ENCODE data around the gene STOM.

DNA sequence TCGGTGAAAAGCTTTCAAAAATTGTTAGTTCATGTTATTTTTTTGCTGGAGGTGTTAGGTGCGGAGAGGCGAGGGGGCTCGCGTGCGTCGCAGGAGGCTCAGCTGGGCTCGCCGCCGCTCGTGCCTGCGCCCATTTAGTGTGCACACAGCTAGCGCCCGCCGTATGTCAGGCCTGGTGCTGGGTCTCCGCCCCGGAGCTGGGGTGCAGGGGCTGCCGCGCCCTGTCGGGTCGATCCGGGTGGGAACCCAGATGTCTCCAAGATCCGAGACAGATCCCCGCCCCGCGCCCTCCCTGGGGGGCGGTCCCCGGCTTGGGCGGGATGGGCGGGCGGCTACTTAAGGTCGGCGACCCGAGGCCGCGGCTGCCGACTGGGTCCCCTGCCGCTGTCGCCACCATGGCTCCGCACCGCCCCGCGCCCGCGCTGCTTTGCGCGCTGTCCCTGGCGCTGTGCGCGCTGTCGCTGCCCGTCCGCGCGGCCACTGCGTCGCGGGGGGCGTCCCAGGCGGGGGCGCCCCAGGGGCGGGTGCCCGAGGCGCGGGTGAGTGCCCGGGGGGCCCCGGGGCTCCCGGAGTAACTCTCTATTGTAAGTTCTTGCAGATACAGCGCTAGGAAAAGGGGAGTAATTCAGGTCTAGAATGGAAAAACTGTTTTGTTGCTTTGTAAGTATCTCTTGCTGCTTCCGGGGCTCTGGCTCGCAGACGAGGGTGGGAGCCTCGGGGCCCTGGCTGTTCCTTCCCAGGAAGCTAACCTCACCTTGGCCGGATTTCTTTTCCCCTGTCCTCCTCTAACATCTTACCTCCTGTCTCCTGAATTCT lies 70.4 kb downstream of the STOM start:
- TF ChIP-seq SUZ12 (IDR thresholded peaks at IDR 0.05; ENCODE audit: extremely low read depth, insufficient read depth, insufficient read length) (no peak), YY1 (IDR thresholded peaks at IDR 0.05; ENCODE audit: insufficient read depth, insufficient read length) (no peak), ZNF274 (IDR thresholded peaks at IDR 0.05; ENCODE audit: low read depth, low read length) (no peak)

All from NT2/D1 (cell line).